ENCODE results near the gene UBXN4. TPM values are rescaled to one million over a fixed set of nuclear protein-coding genes. Genes with fewer than 3 reads are reported as not detected.

The UBXN4 gene
- total RNA-seq, 4 donors from 2014 or later, result 54.2 to 101 (median 61.3) TPM

DNA sequence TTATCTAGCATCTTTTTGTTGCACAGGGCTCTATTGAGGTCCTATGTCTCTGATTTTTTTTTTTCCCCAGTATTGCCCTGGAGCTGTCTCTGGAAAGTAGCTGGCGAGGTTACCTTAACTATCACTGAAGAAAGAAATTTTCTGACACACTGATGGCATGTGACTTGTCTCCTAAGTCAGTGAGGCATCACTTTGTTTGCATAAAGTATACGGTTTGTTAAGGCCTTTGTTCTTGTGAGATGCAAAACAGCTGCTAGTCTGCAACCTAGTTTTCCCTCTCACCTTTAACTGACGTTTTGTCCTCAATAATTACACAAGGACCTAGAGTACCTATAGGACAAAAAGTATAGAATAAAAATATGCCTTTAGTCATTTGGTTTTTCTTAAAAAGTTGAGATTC, 41.8 kb downstream of the UBXN4 start:
- no peak overlapping the region for H3K27ac ChIP-seq
- peaks cover 0 to 75% (median 30%) of the 10 kb centered on the region in 4 donors for H3K36me3 ChIP-seq
- H3K27me3 ChIP-seq, result no peaks in the 10 kb centered on the region
- no peaks in the 10 kb centered on the region for H3K9me3 ChIP-seq
- no peak for DNase-seq
- no peak overlapping the region for H3K4me3 ChIP-seq
- WGBS, 2 donors (ENCODE audit: low coverage in 1 of 2), result 67 to 68% methylated on average over 2 to 3 of the region's 3 CpGs
- intact Hi-C loops (cut with DNase I; ENCODE audit: low total_unique reads) (no loop called here), in situ Hi-C loops (cut with MboI; ENCODE audit: low pct_ligation_motif_present in 1 of 4, low pct_unique_long_range_greater_than_20kb in 1 of 4, low sequenced_read_pairs in 3 of 4) (no loop called here)
- no peaks in the 10 kb centered on the region for H3K4me1 ChIP-seq
- TF ChIP-seq POLR2A (IDR thresholded peaks at IDR 0.05) (no peak), EP300 (IDR thresholded peaks at IDR 0.05; ENCODE audit: low read depth) (no peak), POLR2AphosphoS5 (IDR thresholded peaks at IDR 0.05) (no peak)
- TF ChIP-seq, protein P1, sequence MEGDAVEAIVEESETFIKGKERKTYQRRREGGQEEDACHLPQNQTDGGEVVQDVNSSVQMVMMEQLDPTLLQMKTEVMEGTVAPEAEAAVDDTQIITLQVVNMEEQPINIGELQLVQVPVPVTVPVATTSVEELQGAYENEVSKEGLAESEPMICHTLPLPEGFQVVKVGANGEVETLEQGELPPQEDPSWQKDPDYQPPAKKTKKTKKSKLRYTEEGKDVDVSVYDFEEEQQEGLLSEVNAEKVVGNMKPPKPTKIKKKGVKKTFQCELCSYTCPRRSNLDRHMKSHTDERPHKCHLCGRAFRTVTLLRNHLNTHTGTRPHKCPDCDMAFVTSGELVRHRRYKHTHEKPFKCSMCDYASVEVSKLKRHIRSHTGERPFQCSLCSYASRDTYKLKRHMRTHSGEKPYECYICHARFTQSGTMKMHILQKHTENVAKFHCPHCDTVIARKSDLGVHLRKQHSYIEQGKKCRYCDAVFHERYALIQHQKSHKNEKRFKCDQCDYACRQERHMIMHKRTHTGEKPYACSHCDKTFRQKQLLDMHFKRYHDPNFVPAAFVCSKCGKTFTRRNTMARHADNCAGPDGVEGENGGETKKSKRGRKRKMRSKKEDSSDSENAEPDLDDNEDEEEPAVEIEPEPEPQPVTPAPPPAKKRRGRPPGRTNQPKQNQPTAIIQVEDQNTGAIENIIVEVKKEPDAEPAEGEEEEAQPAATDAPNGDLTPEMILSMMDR (IDR thresholded peaks at IDR 0.05), result no peak

DNA sequence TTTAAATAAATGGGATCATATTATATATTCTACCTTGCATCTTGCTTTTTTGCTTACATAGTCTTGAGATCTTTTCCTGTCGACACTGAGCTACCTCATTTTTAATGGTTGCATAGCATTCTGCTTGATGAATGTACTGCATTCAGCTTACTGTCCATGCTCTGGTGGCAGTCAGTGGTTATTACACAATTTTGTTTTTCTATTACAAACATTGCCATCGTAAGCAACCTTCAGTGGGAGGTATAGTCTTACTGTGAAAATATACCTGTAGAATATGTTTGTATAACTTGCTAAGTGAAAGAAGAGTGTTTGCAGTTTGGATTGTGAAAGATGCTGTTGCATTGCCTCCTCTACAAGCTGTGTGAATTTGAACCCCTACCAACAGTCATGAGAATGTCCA, 43.4 kb downstream of the UBXN4 start:
- Histone ChIP-seq H3K4me1 (no peaks in the 10 kb centered on the region), H3K27me3 (no peaks in the 10 kb centered on the region), H3K9me3 (no peaks in the 10 kb centered on the region), H3K36me3 (peaks cover 0 to 63% (median 25%) of the 10 kb centered on the region in 4 donors), H3K4me3 (no peak overlapping the region), H3K27ac (no peak overlapping the region)
- in situ Hi-C loops (cut with MboI; ENCODE audit: low pct_ligation_motif_present in 1 of 4, low pct_unique_long_range_greater_than_20kb in 1 of 4, low sequenced_read_pairs in 3 of 4) (no loop called here), intact Hi-C loops (cut with DNase I; ENCODE audit: low total_unique reads) (no loop called here)
- TF ChIP-seq POLR2AphosphoS5 (IDR thresholded peaks at IDR 0.05), result no peak
- TF ChIP-seq, protein P1 (IDR thresholded peaks at IDR 0.05), result peak in 2 of 5 experiments; percentile 11 to 18
- 93 to 96% methylated on average over 2 of the region's 2 CpGs for WGBS, 2 donors (ENCODE audit: low coverage in 1 of 2)
- DNase-seq, result no peak

DNA sequence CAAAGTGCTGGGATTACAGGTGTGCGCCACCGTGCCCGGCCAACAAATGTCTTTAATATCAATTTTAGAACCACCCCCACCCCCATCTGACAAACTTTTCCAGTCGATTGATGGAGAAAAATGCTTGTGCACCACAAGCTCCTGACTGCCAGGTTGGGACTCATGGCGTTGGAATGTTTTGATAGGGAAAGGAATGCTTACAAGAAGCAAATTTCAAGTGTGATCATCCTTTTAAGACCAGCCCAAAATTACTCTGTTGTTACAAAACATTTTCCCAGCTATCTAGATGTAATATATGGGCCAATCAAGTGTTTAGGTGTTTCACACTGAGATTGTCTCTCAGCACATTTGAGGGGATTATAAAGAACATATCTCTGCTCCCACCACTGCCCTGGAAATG, 45.2 kb downstream of the UBXN4 start:
- in situ Hi-C loops (cut with MboI; ENCODE audit: low pct_ligation_motif_present in 1 of 4, low pct_unique_long_range_greater_than_20kb in 1 of 4, low sequenced_read_pairs in 3 of 4), result no loop called here
- Histone ChIP-seq H3K27ac (no peak overlapping the region), H3K27me3 (no peaks in the 10 kb centered on the region), H3K9me3 (no peaks in the 10 kb centered on the region), H3K4me3 (no peak overlapping the region), H3K4me1 (no peaks in the 10 kb centered on the region), H3K36me3 (peaks cover 0 to 45% (median 16%) of the 10 kb centered on the region in 4 donors)
- intact Hi-C loops (cut with DNase I; ENCODE audit: low total_unique reads), result no loop called here
- DNase-seq, result no peak
- TF ChIP-seq POLR2A (IDR thresholded peaks at IDR 0.05) (no peak), POLR2AphosphoS5 (IDR thresholded peaks at IDR 0.05) (no peak), EP300 (IDR thresholded peaks at IDR 0.05; ENCODE audit: low read depth) (no peak)
- TF ChIP-seq, protein P1 (IDR thresholded peaks at IDR 0.05), result no peak
- WGBS, 2 donors (ENCODE audit: low coverage in 1 of 2), result 90 to 97% methylated on average over 5 of the region's 5 CpGs

DNA sequence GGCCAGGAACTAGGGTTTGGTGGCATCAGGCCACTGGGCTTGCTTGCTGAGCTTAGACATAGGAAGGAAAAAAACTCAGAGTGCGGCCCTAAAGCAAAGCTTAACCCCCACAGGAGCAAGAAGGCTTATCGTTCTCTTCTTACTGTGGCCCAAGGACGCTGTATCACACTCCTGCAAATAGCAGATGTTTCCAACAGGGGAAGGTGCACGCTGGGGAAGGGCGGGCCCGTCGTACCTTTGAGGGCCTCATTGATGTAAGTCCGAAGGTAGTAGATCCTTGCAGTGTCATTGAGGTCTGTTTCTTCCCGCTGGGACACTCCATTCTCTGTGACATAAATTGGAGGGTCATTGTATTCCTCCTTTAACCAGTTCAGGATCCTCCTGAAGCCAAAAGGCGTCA, 48.8 kb downstream of the UBXN4 start:
- TF ChIP-seq POLR2AphosphoS5 (IDR thresholded peaks at IDR 0.05), result no peak
- DNase-seq, result no peak
- H3K27ac ChIP-seq, result no peak overlapping the region
- no peaks in the 10 kb centered on the region for H3K4me1 ChIP-seq
- H3K36me3 ChIP-seq, result peaks cover 0 to 13% (median 2%) of the 10 kb centered on the region in 4 donors
- H3K4me3 ChIP-seq, result no peak overlapping the region
- intact Hi-C loops (cut with DNase I; ENCODE audit: low total_unique reads), result no loop called here
- WGBS, 2 donors (ENCODE audit: low coverage in 1 of 2), result 92 to 93% methylated on average over 2 to 10 of the region's 10 CpGs
- no peaks in the 10 kb centered on the region for H3K9me3 ChIP-seq
- no peaks in the 10 kb centered on the region for H3K27me3 ChIP-seq
- in situ Hi-C loops (cut with MboI; ENCODE audit: low pct_ligation_motif_present in 1 of 4, low pct_unique_long_range_greater_than_20kb in 1 of 4, low sequenced_read_pairs in 3 of 4), result no loop called here
